GM12865 (cell line): ENCODE results near the gene TBX2.

Experiments used
- DNase-seq: peaks from one replicate; pipeline ENCODE4 v3.0.0; 2010; ENCODE audit warnings: low read depth
- H3K4me3 ChIP-seq: 2 replicates; pipeline ENCODE4 v1.5.1; 2011; ENCODE audit warnings: mild to moderate bottlenecking, low read depth, low read length, control low read depth
- CTCF ChIP-seq: IDR thresholded peaks from 2 replicates; pipeline ENCODE4 v1.5.1; 2011; ENCODE audit warnings: low read length, control low read depth, low read depth, inconsistent platforms; ENCODE audit not compliant: insufficient read depth; ENCODE audit errors: missing control alignments

Gene TBX2

GRCh38 chr17:61458421-61459141, 58.9 kb downstream of the TBX2 start:
- DNase-seq: no peak
- H3K4me3 ChIP-seq: no peak overlapping the region
- no peak for TF ChIP-seq CTCF
